HFFc6 (cell line): Measurements from ENCODE around the gene POLR3G. TPM values are rescaled to one million over a fixed set of nuclear protein-coding genes. Genes with fewer than 3 reads are reported as not detected.

Source experiments
- DNase-seq: peaks from one replicate; pipeline ENCODE4 v3.0.0-alpha.2; 2018
- H3K27ac Mint-ChIP-seq: 2 replicates; pipeline ENCODE4 v1.8.0; 2020; ENCODE audit warnings: mild to moderate bottlenecking, mixed read lengths
- H3K27me3 Mint-ChIP-seq: 2 replicates; pipeline ENCODE4 v1.8.0; 2021; ENCODE audit warnings: mild to moderate bottlenecking, moderate library complexity, mixed read lengths; ENCODE audit not compliant: insufficient read depth
- H3K36me3 Mint-ChIP-seq: 2 replicates; pipeline ENCODE4 v1.8.0; 2021; ENCODE audit warnings: low read depth, mixed read lengths
- H3K4me1 Mint-ChIP-seq: 2 replicates; pipeline ENCODE4 v1.8.0; 2020; ENCODE audit warnings: low read depth, mixed read lengths
- H3K4me3 Mint-ChIP-seq: 2 replicates; pipeline ENCODE4 v1.8.0; 2020; ENCODE audit warnings: mild to moderate bottlenecking, moderate library complexity, mixed read lengths
- H3K9me3 Mint-ChIP-seq: 2 replicates; pipeline ENCODE4 v1.8.0; 2020; ENCODE audit warnings: mild to moderate bottlenecking, mixed read lengths
- CTCF ChIP-seq: fragments of 200-600 bp; sonication (generic); IDR thresholded peaks from 2 replicates; pipeline ENCODE4 v1.5.0; 2021; ENCODE audit warnings: antibody characterized with exemption, mild to moderate bottlenecking
- total RNA-seq, 6 experiments: library from RNA; stranded (reverse); fragmentation: NEBNext Ultra II Directional; extraction: Animal tissue kit (Norgen Biotek cat#: 25700); gene quantifications; 2 replicates in 1 of 6; 3 replicates in 5 of 6; pipeline ENCODE4 v1.2.3, GENCODE V29; 2021

The POLR3G gene
- total RNA-seq, 6 experiments from 2014 or later = 6.7 to 17.0 (median 15.3) TPM

GRCh38 chr5:90551376-90551775 lies 76.7 kb downstream of the POLR3G start:
- peaks cover 13% of the 10 kb centered on the region for H3K27me3 Mint-ChIP-seq
- no peak overlapping the region for H3K4me3 Mint-ChIP-seq
- no peaks in the 10 kb centered on the region for H3K36me3 Mint-ChIP-seq
- peaks cover 6% of the 10 kb centered on the region for H3K4me1 Mint-ChIP-seq
- no peak overlapping the region for H3K27ac Mint-ChIP-seq
- no peaks in the 10 kb centered on the region for H3K9me3 Mint-ChIP-seq
- no peak for TF ChIP-seq CTCF
- DNase-seq = no peak

GRCh38 chr5:90553711-90554110 lies 79.0 kb downstream of the POLR3G start:
- Mint-ChIP-seq H3K4me1 (no peaks in the 10 kb centered on the region), H3K36me3 (no peaks in the 10 kb centered on the region), H3K27ac (no peak overlapping the region), H3K4me3 (no peak overlapping the region), H3K27me3 (peaks cover 26% of the 10 kb centered on the region), H3K9me3 (no peaks in the 10 kb centered on the region)
- TF ChIP-seq CTCF = no peak
- DNase-seq = no peak

GRCh38 chr5:90554358-90555006 lies 79.8 kb downstream of the POLR3G start:
- Mint-ChIP-seq H3K36me3 (no peaks in the 10 kb centered on the region), H3K27ac (no peak overlapping the region), H3K27me3 (peaks cover 29% of the 10 kb centered on the region), H3K9me3 (no peaks in the 10 kb centered on the region), H3K4me1 (no peaks in the 10 kb centered on the region), H3K4me3 (no peak overlapping the region)
- no peak for DNase-seq
- TF ChIP-seq CTCF = no peak

- H3K36me3 Mint-ChIP-seq = no peaks in the 10 kb centered on the region
- H3K27me3 Mint-ChIP-seq = peaks cover 27% of the 10 kb centered on the region
- no peak for TF ChIP-seq CTCF
- no peak for DNase-seq
- no peaks in the 10 kb centered on the region for H3K4me1 Mint-ChIP-seq
- H3K4me3 Mint-ChIP-seq = no peak overlapping the region
- H3K27ac Mint-ChIP-seq = no peak overlapping the region
- H3K9me3 Mint-ChIP-seq = no peaks in the 10 kb centered on the region
Measured at GRCh38 chr5:90555666-90556065, 81.0 kb downstream of the POLR3G start.

- TF ChIP-seq CTCF = no peak
- no peaks in the 10 kb centered on the region for H3K36me3 Mint-ChIP-seq
- H3K4me3 Mint-ChIP-seq = no peak overlapping the region
- no peaks in the 10 kb centered on the region for H3K4me1 Mint-ChIP-seq
- DNase-seq = no peak
- no peak overlapping the region for H3K27ac Mint-ChIP-seq
- H3K9me3 Mint-ChIP-seq = no peaks in the 10 kb centered on the region
- H3K27me3 Mint-ChIP-seq = peaks cover 21% of the 10 kb centered on the region
Measured at GRCh38 chr5:90557391-90557790, 82.7 kb downstream of the POLR3G start.
